Epidermal melanocyte (primary cell): ENCODE data around the gene RASGRF2.

Experiments
- DNase-seq: peaks from one replicate; pipeline ENCODE4 v3.0.0; 2011; ENCODE audit warnings: low spot score; ENCODE audit not compliant: insufficient read length

The RASGRF2 gene

DNA sequence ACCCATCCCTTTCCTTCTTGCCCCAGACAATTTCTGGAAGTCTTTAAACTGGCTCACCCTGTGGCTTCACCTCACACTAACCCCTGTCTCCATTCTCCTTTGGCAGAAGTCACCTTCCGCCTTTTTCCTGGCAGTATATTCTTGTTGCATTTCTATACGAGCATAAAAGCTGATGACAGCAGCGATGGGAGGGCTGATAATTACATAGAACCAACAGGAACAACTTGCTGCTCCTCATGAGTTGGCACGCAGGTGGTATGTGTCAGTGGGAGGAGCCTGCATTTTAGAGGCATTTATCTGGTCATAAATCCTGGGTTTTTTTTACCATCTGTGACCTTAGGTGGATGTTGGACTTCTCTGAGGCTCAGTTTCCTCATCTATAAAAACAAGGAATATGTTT lies 211.6 kb downstream of the RASGRF2 start:
- DNase-seq: no peak

DNA sequence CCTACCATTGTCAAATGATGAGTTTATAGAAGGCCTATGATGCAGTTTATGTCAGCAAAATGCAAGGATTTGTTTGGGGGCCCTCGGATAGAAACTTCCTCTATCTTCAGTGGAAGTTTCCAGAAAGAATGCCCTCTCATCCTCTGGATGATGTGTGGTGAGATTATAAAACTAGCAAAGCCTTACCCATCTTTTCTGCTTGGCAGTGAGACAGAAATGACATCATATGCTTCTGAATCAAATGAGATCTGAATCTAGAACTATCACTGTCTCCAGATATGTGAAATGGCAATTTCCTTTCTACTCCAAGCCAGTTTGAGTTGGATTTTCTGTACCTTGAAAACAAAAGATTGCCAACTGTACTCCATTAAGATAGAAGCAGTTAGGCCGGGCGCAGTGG lies 212.5 kb downstream of the RASGRF2 start:
- no peak for DNase-seq

GRCh38 chr5:81177061-81177460 lies 216.9 kb downstream of the RASGRF2 start:
- DNase-seq: no peak

DNA sequence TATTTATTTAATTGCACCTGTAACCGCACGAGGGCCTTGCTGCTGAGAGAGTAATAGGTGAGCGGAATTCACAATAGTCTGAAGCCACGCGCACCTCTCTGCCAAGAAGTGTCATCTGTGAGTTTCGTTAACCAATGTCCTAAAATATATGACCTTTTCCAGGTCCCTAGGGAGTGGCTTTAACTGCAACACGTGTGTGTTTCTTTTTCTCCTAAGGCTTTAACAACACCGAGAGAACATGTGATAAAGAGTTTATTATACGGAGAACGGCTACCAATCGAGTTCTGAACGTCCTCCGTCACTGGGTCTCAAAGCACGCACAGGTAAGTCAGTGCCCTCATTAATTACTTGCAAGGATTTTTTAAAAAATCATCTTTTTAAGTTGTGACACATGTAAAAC lies 219.8 kb downstream of the RASGRF2 start:
- no peak for DNase-seq

DNA sequence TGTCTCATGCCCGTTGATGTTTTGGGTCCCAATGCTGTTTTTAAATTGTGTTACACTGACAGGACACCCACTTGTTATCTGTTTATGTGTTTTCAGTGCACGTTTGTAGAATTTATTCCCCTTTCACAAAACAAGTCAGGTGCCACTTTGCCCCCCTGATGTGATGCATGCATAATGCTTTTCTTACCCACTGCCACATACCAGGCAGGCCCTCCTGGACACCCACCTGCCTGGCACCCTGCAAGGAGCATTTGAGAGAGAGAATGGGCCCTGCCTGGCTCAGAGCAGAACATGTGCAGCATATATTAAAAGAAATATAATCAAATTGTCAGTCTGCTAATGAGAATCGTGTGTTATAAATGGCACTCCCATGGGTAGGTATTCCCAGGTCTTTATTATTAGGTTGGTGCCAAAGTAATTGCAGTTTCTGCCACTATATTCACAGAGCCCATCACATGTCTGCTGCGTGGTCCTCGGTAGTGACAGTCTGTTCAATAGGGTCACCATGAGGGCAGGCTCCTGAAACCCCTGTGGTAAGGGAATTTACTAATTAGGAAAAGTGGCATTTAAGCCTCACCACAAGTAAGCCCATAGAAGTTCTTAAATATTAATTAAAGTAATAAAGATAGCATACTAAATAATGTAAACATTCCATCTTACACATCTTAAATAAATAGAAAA lies 220.8 kb downstream of the RASGRF2 start:
- DNase-seq: no peak

DNA sequence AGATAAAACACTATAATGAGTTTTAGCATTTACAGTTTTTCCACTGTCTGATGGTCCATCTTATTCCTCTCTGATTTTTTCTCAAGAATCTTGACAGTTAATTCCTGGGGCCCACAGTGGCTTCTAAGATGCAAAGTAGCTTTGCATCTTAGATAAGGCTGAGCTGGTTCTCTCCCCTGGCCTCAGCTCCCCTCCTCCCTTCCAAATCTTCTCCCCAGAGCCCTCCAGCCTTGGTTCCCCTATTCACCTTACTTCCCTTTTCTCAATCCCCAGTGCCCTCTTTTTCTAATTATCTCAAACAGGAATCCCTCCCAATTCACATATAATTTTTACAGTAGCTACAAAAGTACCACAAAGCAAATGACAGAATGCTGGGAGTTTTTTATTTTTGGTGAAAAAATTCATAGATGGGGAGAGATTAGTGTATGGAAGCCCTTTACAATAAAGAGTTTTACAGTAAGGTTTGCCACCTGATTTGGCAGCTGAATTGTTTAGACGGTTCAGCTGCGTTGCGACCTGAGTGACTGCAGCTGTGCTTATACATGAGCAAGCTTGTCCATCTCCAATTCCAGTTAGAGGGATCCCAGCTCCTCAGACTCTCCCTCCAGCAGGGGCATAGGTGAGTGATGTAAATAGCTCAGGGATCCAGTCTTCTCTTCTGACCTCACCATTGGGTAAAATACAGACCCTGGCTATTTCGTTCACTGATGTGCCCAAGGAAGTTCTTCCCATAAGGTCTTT lies 221.6 kb downstream of the RASGRF2 start:
- no peak for DNase-seq

DNA sequence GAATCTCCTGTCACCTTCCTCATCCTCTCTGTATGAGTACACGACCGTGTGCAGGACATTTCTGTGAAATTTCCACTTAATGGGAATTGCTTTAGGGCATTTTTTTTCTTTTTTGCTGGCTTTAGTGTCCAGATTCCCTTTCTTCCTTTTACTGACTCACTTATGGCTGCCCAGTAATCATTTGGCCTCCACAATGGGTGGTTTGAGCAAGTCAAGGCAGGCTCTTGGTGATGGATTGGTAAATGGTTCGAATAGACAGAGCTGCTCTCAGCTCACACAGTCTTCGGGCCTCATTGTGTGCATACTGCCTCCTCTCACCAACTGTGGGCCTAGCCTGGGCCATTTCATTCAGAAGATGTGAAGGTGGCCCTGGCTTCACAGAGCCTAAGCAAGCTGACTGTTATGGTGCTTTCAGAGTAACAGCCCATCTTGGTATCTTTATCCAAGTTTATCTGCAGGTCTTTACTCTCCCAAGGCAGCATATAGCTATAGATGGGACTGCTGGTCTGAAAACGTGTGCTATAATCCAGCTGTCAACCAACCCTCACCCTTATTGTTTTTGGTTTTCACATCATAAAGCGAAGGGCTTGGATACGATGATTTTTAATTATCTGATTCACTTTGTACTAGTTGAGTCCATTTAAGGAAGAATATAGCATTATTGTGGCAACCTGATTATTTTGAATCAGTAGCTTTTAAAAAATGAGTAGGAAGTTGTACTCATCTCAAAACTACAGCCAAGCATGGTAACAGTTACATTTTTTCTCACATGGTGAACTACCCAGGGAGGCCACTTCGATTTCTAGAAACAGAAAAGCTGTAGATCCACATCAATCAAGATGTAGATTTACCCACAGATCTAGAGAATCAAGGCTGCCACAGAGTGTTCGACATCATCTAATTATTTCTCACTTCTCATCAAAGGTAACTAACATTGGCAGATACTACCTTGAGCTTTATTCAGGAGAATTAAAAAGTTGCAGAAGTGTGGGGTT lies 222.5 kb downstream of the RASGRF2 start:
- DNase-seq: no peak

- DNase-seq: no peak
Measured at GRCh38 chr5:81183811-81184748, 223.9 kb downstream of the RASGRF2 start.

GRCh38 chr5:81184749-81185110 lies 224.6 kb downstream of the RASGRF2 start:
- DNase-seq: no peak

GRCh38 chr5:81187885-81188284 lies 227.7 kb downstream of the RASGRF2 start:
- DNase-seq: no peak

- DNase-seq: no peak
Measured at GRCh38 chr5:81188962-81189361, 228.8 kb downstream of the RASGRF2 start.

- DNase-seq: no peak
Measured at GRCh38 chr5:81189875-81190498, 229.8 kb downstream of the RASGRF2 start.

DNA sequence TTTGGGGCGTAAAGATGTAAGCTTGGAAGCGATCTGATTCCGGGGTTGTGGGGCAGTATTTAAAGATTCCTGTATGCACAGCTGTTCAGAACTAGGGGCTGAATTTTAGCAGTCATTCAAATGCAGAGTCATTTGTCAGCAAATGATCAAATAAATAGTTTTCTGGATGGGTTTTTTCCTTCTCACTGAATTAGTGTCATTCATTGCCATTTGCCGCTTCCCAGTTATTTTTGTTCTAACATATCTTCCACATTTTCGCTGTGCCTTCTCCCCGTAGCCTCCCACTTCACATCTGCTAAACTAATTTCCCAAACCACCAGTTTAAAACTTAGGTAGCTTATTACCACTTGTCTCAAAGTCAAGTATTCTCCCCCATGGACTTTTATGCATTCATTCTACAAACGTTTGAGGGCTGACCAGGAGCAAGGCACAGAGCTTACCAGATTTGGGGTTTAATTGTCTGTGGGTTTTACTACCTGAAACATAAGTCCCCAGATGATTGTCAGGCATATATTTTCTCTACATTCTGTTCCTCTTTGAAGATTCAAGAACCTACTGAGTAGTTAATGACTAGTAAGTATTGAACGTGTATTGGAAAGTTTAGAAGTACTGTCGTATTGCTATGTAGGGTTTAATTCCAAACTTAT lies 231.7 kb downstream of the RASGRF2 start:
- no peak for DNase-seq

DNA sequence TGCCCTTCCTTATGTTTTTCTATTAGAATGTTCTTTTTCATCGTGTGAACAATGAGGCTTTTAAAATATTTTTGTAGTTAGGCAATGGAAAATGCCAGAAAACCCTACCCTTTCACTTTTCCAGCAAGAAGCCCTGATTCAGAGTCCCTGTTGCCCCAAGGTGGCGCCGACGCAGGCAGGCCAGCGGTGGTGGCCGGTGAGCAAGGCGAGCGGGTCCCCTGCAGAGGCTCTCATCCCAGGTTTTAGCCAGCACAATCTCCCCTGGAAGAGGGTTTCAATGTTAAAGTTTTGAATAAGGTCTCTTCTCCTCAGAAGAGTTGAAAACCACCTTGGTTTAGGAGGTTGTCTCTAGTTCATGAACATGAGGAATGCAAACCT lies 232.2 kb downstream of the RASGRF2 start:
- DNase-seq: no peak

DNA sequence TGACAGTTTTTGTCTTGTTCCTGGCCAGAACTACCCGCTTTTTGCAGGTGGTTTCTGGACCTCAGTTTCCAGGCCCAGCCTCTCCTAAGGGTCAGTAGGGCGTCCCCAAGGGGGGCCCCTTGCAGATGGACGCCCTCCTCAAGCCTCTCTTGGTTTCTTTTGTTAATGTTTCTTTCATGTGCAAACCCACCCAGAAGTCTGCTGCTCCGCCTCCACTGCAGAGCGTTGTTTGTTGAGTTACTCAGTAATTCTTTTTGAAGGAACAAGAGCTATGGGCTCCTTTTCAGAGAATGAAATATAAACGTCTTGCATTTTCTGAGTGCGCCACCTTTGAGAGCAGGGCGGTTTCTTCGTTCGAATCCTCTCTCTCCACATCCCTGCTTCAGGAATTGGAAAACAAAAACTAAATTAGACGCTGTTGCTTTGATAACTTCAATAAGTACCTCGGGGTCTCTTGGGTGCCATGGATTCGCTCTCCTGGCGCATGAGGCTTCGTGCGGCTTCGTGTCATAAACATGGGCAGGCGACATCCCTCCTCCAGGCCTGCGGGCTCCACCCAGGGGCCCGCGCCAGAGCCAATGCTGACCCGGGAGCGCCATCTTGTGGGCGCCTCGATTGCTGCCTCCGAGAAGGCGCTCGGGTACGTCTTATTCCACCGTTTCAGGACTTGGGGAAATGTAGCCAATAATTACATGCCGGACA lies 234.6 kb downstream of the RASGRF2 start:
- peak; percentile 87 for DNase-seq

DNA sequence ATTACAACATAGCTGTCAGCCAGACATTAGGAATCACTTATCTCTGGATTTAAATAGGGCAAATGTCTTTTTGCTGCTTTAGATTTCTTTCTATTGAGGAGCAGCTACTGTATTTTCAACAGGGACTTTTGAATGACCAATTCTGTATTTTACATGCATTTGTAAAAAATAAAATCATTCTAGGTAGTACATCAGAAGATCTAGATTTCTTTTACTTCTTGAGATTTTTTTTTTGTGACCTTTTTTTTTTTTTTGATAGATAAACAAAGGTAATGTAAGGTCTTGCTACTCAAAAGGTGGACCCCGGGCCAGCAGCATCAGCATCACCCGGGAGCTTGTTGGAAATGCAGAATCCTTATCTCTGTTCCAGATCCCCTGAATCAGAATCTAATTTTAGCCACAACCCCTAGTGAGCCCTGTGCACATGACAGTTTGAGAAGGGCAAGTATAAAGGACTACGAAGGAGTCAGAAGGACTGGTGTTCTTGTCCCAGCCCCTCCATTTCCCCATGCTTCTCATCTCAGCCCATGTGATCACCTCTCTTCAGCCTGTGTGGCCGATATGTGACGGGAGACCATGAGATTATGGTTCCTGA lies 235.3 kb downstream of the RASGRF2 start:
- DNase-seq: no peak

DNA sequence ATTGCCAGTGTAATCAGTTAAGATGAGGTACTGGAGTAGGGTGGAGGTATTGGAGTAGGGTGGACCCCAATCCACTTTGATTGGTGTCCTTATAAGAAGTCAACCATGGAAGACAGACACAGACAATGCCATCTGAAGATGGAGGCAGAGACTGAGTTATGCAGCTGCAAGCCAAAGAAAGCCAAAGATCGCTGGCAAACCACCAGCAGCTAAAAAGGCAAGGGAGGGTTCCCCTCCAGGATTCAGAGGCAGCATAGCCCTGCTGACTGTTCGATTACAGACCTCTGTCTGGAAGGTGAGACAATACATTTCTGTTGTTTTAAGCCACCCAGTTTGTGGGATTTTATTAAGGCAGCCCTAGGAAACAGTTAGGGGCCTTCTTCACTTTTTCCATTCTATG lies 242.5 kb downstream of the RASGRF2 start:
- DNase-seq: no peak

GRCh38 chr5:81203729-81204128 lies 243.6 kb downstream of the RASGRF2 start:
- DNase-seq: no peak

DNA sequence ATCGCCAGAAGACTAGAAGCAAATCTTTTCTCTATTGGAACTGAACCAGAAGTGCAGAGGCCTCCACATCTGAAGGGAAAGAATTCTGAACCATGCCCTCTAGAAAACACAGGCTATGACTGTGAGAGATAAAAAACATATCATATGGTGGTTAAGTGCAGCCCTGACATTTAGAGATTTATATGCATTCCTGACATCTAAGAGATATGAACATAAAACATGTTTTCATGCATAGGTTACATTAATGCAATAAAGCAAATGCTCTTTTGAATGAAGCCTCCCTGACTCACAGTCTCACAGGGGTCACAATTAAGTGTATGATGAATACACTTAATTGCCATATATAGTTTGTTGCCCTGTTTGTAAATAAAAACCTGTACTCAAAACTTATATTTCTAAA lies 244.0 kb downstream of the RASGRF2 start:
- no peak for DNase-seq
